K562 (cell line): ENCODE measurements around the gene WWP2. TPM values are rescaled to one million over a fixed set of nuclear protein-coding genes. Genes with fewer than 3 reads are reported as not detected.

Experiments
- L3MBTL2 ChIP-seq: fragments of 450-650 bp; IDR thresholded peaks from 2 replicates; pipeline ENCODE4 v1.6.1; 2016; ENCODE audit warnings: mild to moderate bottlenecking, moderate library complexity
- MGA ChIP-seq: fragments of 450-650 bp; IDR thresholded peaks from 2 replicates; pipeline ENCODE4 v1.6.1; 2016; ENCODE audit warnings: mild to moderate bottlenecking, moderate library complexity
- SMARCA5 ChIP-seq: fragments of 450-650 bp; IDR thresholded peaks from 2 replicates; pipeline ENCODE4 v1.6.1; 2016
- ZNF592 ChIP-seq: fragments of 450-650 bp; IDR thresholded peaks from 2 replicates; pipeline ENCODE4 v1.6.1; 2017; ENCODE audit warnings: antibody characterized with exemption, mild to moderate bottlenecking
- polyA plus RNA-seq, 8 experiments: library from polyadenylated mRNA; depleted of rRNA in 4 of 8; stranded (reverse) in 5 of 8; unstranded in 3 of 8; fragments of >200 nt; fragmentation: Nextera tagmentation in 2 of 8; fragmentation: Illumina TruSeq in 1 of 8; extraction: Ambion mirVana in 2 of 8; extraction: Trizol in 1 of 8; gene quantifications; 2 replicates each; pipeline versions ENCODE4 v1.2.1 to v1.2.3, GENCODE V29; 2011 to 2014; ENCODE audit warnings: inconsistent platforms in 1 of 8, missing spikeins in 1 of 8
- total RNA-seq, 7 experiments: library from RNA; depleted of rRNA in 6 of 7; stranded (reverse); fragments of >200 nt in 6 of 7; fragmentation: Illumina TruSeq in 2 of 7; extraction: Trizol in 2 of 7; gene quantifications; 2 replicates each; pipeline versions ENCODE4 v1.2.1 to v1.2.3, GENCODE V29; 2011 to 2021; ENCODE audit warnings: low replicate concordance in 1 of 7

Gene WWP2
- total and polyA plus RNA-seq, 9 of the 15 experiments (the other 6 are each of a cell fraction or from before 2014, with no cell fraction given) = 1.9 to 34.4 (median 14.6) TPM

GRCh38 chr16:69727916-69728270 lies 34.2 kb upstream of the WWP2 start (continued):
- TF ChIP-seq MGA (peak; percentile 44; the same call in 1 of the 2 replicates), ZNF592 (peak; percentile 61; the same call in 1 of the 2 replicates), L3MBTL2 (peak; percentile 30; the same call in 1 of the 2 replicates), SMARCA5 (no peak)
